OCI-LY7 (cell line): ENCODE data around the gene VAMP5. TPM values are rescaled to one million over a fixed set of nuclear protein-coding genes. Genes with fewer than 3 reads are reported as not detected.

Source experiments
- BruUV-seq: library from RNA; stranded (reverse); fragments of 400-500 nt; replicated peaks from 2 replicates; lab custom pipeline; 2021; lab: Mats Ljungman, UMichigan
- CTCF ChIA-PET: fragments of 300-600 bp; sonication (Branson Sonifier 250); formaldehyde crosslinking; loops from one replicate; lab custom pipeline; 2022; ENCODE audit warnings: antibody characterized with exemption; ENCODE audit not compliant: unreplicated experiment; lab: Charles Lee
- POLR2A ChIA-PET: fragments of 300-600 bp; sonication (Branson Sonifier 250); formaldehyde crosslinking; loops from one replicate; lab custom pipeline; 2022; ENCODE audit warnings: antibody characterized with exemption; lab: Charles Lee
- DNase-seq: peaks from one replicate; pipeline ENCODE4 v3.0.0-alpha.2; 2015; ENCODE audit warnings: low spot score
- H2AFZ ChIP-seq: fragments of 200-600 bp; sonication (generic), shearing (Covaris generic); 2 replicates; pipeline ENCODE4 v1.6.1; 2014; ENCODE audit warnings: mild to moderate bottlenecking, antibody characterized with exemption, low read length, moderate library complexity
- H3K27ac ChIP-seq: fragments of 200-600 bp; sonication (generic); 2 replicates; pipeline ENCODE4 v1.5.1; 2014; ENCODE audit warnings: mixed run types, low read depth, mild to moderate bottlenecking, moderate library complexity, low read length, inconsistent platforms; ENCODE audit not compliant: poor library complexity, severe bottlenecking
- H3K36me3 ChIP-seq: fragments of 200-600 bp; sonication (generic); 2 replicates; pipeline ENCODE4 v1.6.1; 2014; ENCODE audit warnings: mild to moderate bottlenecking, antibody characterized with exemption, low read length, moderate library complexity, mixed read lengths; ENCODE audit not compliant: insufficient read depth
- H3K4me1 ChIP-seq: fragments of 200-600 bp; sonication (generic); 2 replicates; pipeline ENCODE4 v1.5.1; 2014; ENCODE audit warnings: mild to moderate bottlenecking, low read length; ENCODE audit not compliant: insufficient read depth, poor library complexity, severe bottlenecking
- H3K4me2 ChIP-seq: fragments of 200-600 bp; sonication (generic); 2 replicates; pipeline ENCODE4 v1.6.1; 2014; ENCODE audit warnings: mild to moderate bottlenecking, low read length
- H3K4me3 ChIP-seq: fragments of 200-600 bp; sonication (generic); 2 replicates; pipeline ENCODE4 v1.5.1; 2014; ENCODE audit warnings: mild to moderate bottlenecking, low read depth, low read length; ENCODE audit not compliant: poor library complexity, severe bottlenecking
- H3K79me2 ChIP-seq: fragments of 200-600 bp; sonication (generic); 2 replicates; pipeline ENCODE4 v1.6.1; 2016; ENCODE audit warnings: low read depth, mild to moderate bottlenecking, low read length, moderate library complexity, mixed read lengths; ENCODE audit not compliant: insufficient read depth
- H3K9me2 ChIP-seq: fragments of 200-600 bp; sonication (generic); 2 replicates; pipeline ENCODE4 v1.6.1; 2016; ENCODE audit warnings: mild to moderate bottlenecking, low read length, mixed read lengths; ENCODE audit not compliant: insufficient read depth
- H3K9me3 ChIP-seq: fragments of 200-600 bp; sonication (generic); 2 replicates; pipeline ENCODE4 v1.6.1; 2014; ENCODE audit warnings: mild to moderate bottlenecking, mixed run types, low read length, mixed read lengths
- H4K20me1 ChIP-seq: fragments of 200-600 bp; sonication (generic); 2 replicates; pipeline ENCODE4 v1.6.1; 2014; ENCODE audit warnings: mild to moderate bottlenecking, antibody characterized with exemption, low read length, moderate library complexity, mixed read lengths; ENCODE audit not compliant: insufficient read depth
- CTCF ChIP-seq: fragments of 200-600 bp; sonication (generic); conservative IDR thresholded peaks from 2 replicates; pipeline ENCODE4 v1.5.1; 2014; ENCODE audit warnings: mild to moderate bottlenecking, antibody characterized with exemption, low read length, moderate library complexity, mixed read lengths
- EZH2phosphoT487 ChIP-seq: fragments of 200-600 bp; sonication (generic); IDR thresholded peaks from 2 replicates; pipeline ENCODE4 v1.6.1; 2018; ENCODE audit warnings: low read depth, borderline replicate concordance, mild to moderate bottlenecking, mixed run types, antibody characterized with exemption, low read length, moderate library complexity, mixed read lengths
- intact Hi-C: fragments of 100-400 bp; cut with micrococcal nuclease; formaldehyde crosslinking; loops from one replicate; pipeline ENCODE4 v1.10.0; 2022; ENCODE audit not compliant: unreplicated experiment
- total RNA-seq, 2 experiments: library from RNA; depleted of rRNA in 1 of 2; stranded (reverse); fragments of >200 nt in 1 of 2; shearing (Covaris generic) in 1 of 2; gene quantifications; 2 replicates each; pipeline ENCODE4 v1.2.3, GENCODE V29; 2014 to 2022

Gene VAMP5
- total RNA-seq, 2 experiments from 2014 or later = 3.0 to 3.9 TPM

GRCh38 chr2:85577386-85578242 is 6.6 kb upstream of the VAMP5 start, which contains the start of gene VAMP8:
Gene VAMP8 (plus strand): TSS chr2:85577586. CDS start chr2:85577647, 61 bp downstream.
- Histone ChIP-seq H4K20me1 (no peaks in the 10 kb centered on the region), H2AFZ (peak within 1 kb of the TSS; percentile 72; the same call in 1 of the 2 replicates), H3K4me1 (peaks cover 27% of the 10 kb centered on the region), H3K4me3 (peak within 1 kb of the TSS; percentile 83), H3K9me3 (no peaks in the 10 kb centered on the region), H3K79me2 (peaks cover 29% of the 10 kb centered on the region; the same call in 1 of the 2 replicates), H3K27ac (peak within 1 kb of the TSS; percentile 79), H3K36me3 (peaks cover 31% of the 10 kb centered on the region), H3K9me2 (no peaks in the 10 kb centered on the region), H3K4me2 (peak within 1 kb of the TSS; percentile 95)
- TF ChIP-seq EZH2phosphoT487 = no peak
- no peak for TF ChIP-seq CTCF
- DNase-seq = peak; percentile 70
- intact Hi-C loops = loop anchor here (1.0 to 2.0 kb wide), 3 partner anchors 16 to 25 kb away; partner anchors contain the start of genes GGCX, RNF181 and TMEM150A
- POLR2A ChIA-PET = interaction anchor here (0.7 to 4.9 kb wide), 16 partner anchors 8 to 221 kb away, joined by 3 to 34 read pairs (median 4); partner anchors contain the start of genes GGCX, MAT2A and RNF181
- CTCF ChIA-PET = no interaction called here
- BruUV-seq = TSS peak; percentile 70

GRCh38 chr2:85578243-85579180 is 5.7 kb upstream of the VAMP5 start:
- H4K20me1 ChIP-seq = no peaks in the 10 kb centered on the region
- CTCF ChIA-PET = no interaction called here
- DNase-seq = peak; percentile 81
- peak overlapping the region; percentile 79 for H3K27ac ChIP-seq
- peaks cover 27% of the 10 kb centered on the region for H3K4me1 ChIP-seq
- H3K4me2 ChIP-seq = peak overlapping the region; percentile 95
- intact Hi-C loops = loop anchor here (1.0 to 2.0 kb wide), 3 partner anchors 17 to 24 kb away; partner anchors contain the start of genes GGCX, RNF181 and TMEM150A
- no peak for TF ChIP-seq EZH2phosphoT487
- peak overlapping the region; percentile 72; the same call in 1 of the 2 replicates for H2AFZ ChIP-seq
- H3K4me3 ChIP-seq = peak overlapping the region; percentile 83
- POLR2A ChIA-PET = interaction anchor here (0.6 to 4.9 kb wide), 19 partner anchors 7 to 159 kb away, joined by 3 to 34 read pairs (median 4); partner anchors contain the start of genes C2orf68, GGCX, MAT2A and RNF181
- peaks cover 29% of the 10 kb centered on the region; the same call in 1 of the 2 replicates for H3K79me2 ChIP-seq
- no TSS peak for BruUV-seq
- H3K9me2 ChIP-seq = no peaks in the 10 kb centered on the region
- no peaks in the 10 kb centered on the region for H3K9me3 ChIP-seq
- peaks cover 40% of the 10 kb centered on the region for H3K36me3 ChIP-seq
